Stimulated activated CD4-positive, alpha-beta T cell treated with anti-CD3 and anti-CD28 coated beads, Interleukin-4, amount 100 ng/mL, for 24 hours (primary cell): ENCODE measurements around the gene LRRC38.

Source experiments
- DNase-seq: peaks from one replicate; pipeline ENCODE4 v3.0.0-alpha.2; 2020

The LRRC38 gene

DNA sequence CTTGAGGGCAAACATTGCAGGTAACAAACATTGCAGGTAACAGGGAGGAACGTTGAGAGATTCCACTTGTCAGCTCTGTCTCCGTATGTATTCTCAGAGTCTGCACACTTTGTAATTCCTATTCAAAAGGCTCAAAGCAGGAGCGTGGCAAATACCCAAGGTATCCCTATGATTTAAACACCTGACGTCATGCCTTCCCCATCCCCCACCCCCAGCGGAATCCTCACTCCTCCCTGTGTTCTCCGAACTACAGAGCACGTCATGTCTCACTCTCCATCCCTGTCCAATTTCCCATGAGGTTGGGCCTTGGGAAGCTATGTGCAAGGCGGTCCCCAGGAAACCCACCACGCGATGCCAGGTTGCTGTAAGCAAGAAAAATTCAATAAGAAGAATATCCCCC is 2.8 kb upstream of the LRRC38 start:
- DNase-seq: no peak

DNA sequence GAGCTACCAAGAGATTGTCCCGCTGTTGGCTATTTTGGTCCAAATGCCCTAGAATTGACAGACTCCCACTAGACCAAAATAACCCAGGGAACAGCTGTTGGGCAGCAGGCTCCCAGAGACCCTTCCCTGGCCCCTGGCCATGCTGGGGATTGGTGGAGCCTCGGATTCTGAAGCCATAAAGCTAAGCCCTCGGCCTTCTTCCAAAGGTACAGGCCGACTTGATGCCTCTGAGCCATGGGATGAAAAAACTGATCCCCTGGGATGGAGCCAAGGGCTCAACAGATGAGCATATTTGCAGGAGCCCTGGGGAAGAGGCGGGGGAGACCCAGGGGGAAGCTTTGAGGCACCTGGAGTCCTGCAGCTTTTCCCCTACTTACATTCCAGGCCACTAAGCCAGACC is 1.0 kb upstream of the LRRC38 start:
- DNase-seq: no peak

DNA sequence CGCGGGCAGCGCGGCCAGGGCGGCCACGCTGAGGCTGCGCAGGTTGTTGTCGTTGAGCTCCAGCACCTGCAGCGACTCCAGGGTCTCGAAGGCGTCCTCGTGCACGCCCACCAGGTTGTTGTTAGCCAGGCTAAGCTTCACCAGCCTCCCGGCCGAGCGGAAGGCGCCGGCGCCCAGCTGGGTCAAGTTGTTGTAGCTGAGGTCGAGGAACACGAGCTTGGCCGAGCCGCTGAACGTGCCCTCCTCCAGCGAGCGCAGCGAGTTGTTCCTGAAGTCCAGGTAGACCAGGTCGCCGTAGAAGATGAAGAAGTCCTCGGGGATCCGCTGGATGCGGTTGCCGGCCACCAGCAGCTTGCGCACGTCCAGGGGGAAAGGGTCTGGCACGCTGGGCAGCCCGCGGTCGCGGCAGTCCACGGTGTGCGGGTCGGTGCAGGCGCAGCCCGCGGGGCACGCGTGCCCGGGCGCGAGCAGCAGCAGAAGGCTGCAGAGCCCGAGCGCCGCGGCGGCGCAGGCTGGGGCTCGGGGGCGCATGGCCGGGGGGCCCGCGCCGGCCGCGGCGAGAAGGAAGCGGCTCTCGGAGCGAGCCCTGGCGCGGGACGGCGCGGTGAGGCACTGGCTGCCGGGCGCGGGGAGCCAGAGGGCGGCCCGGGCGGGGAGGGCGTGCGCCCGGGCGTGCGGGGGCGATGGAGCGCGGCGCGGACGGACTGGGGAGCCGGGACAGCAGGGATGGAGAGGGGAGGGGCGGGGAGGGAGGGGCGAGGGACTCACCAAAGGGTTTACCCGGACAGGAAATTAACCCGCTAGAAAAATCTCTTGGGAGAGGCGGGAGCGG is 524 bp downstream of the LRRC38 start:
- no peak for DNase-seq

DNA sequence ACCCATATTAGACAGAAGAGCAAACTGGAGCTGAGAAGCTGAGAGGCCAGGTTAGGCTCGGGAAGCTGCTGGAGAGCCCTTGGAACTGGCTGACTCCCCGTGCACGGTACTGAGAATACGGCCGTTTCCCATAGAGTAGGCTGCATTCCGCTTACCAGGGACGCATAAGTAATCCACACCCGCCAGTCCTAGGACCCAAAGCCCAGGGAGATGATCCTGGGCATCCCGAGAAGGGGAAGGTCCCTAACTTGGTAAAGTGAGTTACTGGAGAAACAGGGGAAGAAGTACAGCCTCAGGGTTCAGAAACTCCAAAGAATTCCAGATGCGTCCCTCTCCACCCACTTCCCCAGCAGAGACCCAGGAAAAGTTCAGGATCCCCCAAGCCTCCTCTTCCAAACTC is 1.3 kb downstream of the LRRC38 start:
- DNase-seq: no peak

DNA sequence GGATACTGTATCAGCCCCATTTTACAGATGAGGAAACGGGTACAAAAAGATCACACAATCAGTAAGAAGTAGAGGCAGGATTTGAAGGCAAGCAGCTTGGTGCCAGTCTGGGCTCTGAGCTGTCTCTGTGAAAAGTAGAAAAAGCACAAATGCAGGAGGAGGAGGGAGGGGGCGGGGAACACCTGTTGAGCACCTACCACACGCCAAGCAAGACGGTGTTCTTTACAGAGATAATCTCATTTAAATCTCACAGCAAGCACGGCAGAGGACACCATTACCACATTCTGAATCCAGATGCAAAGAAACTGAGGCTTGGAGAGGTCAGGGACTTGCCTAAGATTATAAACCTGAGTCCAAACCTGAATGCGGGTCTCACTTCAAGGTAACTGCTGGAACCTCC is 3.3 kb downstream of the LRRC38 start:
- no peak for DNase-seq

DNA sequence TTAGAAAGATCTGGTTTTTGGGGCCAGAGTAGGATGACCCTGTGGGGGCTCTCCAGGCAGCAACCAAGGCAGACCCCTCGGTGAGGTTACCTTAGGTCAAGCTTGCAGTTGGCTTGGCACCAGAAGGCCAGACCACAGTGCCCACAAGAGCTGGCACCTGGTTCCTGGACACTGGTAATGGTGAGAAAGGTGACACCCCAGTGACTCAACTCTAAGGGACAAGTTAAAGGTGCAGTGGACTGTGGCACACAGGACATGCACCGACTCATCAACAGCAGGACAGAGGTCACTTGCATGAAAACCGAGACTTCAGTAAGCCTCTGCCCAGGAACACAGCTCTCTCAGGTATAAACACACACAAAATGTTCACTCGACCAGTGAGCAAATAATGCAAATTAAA is 6.7 kb downstream of the LRRC38 start:
- DNase-seq: no peak

DNA sequence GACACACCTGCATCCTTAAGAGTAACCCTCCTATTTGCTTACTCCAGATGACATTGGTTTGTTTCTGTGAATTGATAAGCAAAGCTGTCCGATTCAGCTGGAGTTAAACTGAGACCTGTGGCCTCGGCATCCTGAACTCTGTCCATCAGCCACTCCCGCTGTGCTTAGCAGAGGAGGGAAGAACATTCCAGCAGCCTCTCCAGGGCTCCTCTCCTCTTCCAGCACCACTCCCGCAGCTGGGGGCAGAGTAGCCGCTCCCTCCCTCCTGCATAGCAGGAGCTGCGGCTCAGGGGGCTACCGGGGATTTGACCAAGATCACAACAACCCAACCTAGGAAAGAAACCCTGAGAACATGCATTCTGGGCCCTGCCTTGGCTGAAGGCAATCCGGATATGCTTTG is 8.8 kb downstream of the LRRC38 start:
- no peak for DNase-seq

DNA sequence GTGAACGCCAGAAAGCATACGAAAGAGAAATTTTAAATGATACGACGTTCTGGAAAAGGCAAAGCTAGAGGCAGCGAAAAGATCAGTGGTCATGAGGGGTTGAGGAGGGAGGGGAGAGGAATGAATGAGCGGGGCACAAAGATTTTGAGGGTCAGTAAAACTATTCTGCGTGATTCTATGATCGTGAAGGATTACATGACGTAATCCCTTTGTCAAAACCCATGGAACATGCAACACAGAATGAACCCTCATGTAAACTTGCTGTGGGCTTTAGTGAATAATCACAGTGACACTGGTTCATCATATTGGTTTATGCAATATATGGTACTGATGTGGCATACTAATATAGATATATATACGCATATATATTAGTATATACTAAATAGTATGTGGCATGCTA is 13.0 kb downstream of the LRRC38 start:
- DNase-seq: no peak

DNA sequence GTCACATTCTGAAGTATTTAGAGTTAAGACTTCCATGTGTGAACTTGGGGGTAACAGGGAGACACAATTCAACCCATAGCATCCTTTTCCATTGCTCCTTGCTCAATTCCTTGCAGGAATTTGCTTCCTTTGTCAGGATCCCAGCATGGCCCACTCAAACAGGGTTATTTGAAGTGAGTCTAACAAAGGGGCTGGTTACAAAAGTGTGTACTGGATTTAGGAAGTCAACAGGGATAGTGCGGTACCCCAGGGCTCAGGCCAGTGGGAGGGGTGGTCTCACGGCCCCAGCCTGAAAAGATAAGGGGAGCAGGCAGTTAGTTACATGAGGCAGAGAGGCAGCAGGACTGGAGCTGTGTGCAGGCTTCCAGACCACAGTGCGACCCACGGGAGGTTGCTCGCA is 14.4 kb downstream of the LRRC38 start:
- no peak for DNase-seq

DNA sequence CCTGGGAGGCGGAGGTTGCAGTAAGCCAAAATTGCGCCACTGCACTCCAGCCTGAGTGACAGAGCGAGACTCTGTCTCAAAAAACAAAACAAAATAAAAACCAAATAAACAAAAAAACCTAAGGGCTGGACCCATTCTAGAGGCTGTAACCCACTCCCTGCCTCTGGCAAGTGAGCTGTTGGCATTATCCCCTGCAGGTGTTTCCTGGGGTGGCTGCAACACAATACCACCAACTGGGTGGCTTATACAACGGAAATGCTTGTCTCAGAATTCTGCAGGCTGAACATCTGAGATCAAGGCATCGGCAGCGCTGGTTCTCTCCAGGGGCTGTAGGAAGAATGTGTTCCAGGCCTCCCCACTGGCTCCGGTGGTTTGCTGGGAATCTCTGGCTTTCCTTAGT is 15.2 kb downstream of the LRRC38 start:
- no peak for DNase-seq

DNA sequence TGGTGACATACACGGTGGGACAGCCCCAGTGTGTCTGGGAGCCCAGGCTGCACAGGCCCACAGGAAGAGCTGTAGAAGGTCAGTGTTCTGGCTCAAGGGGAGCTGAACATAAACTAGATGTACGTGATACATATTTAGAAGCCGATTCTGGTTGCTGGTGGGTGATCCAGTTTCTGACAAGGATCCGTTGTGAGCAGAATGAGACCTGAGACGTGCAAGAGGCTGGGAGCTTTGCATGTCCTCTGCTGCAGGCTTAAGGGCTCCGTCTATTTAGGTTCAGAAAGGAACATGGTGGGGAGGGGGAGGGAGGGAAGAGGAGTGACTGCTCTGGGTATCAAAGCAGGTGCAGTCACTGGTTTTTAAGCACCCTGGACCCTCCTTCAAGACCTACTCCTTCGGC is 18.6 kb downstream of the LRRC38 start:
- DNase-seq: no peak

DNA sequence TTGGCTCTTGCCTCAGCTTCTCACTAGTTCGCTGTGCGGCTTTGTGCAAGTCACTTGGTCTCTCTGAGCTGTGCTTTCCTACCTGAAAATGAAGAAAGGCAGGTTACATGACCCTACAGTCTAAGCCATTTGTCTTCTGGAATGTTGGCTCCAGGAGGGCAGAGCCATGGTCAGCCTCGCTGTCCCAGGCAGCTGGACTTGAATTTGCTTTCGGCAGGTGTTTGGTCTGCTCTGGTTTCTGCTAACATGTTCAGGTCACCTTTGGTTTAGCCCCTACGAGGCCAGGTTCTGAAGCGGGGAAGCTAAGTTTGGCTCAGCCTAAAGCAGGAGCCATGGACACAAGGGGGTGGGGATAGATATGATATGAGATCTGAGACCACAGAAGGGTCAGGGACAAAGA is 19.1 kb downstream of the LRRC38 start:
- DNase-seq: no peak

DNA sequence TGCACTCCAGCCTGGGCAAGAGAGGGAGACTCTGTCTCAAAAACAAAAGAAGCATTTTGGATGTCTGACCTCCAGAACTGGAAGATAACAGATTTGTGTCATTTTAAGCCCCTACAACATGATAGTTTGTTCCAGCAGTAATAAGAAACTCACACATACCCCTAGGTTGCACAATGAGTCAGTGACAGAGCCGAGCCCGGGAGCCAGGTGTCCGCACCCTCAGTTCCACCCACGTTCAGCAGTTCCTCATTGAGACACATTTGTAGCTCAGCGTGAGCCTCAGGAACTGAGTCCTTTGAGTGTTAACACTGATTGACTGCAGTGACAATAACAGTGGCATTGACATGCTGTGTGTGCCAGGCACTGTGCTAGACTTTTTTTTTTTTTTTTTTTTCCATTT is 19.8 kb downstream of the LRRC38 start:
- DNase-seq: no peak

DNA sequence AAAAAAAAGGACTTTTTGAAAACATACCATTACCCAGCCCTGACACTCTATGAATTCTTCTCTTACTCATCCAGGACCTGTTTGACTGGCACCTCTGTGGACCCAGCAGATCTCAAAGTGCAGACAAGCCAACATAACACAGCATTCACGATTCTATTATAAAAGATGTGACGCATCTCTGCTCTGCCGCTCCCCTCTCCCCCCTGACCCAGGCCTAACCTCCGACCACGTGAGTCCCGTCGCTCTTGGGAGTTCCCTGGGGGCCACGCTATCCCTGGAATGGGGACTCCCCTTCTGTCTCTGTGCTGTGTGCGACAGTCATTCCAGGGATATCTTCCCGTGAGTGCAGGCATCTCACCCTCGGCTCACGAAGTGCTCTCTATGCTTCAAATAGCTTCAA is 21.1 kb downstream of the LRRC38 start:
- DNase-seq: no peak

DNA sequence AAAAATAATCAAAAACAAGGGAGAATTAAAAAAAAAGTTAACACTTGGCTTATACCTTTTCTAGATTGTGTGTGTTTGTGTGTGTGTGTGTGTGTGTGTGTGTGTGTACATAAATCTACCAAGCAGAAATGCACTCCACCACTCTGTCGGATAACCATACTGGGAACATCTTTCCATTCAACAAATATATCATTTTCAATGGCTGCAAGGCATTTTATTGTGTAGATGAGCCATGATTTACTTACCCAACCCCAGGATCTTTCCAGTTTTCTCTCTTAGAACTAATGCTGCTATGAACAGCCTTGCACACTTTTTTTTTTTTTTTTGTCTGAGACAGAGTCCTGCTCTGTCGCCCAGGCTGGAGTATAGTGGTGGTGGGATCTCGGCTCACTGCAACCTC is 25.8 kb downstream of the LRRC38 start:
- DNase-seq: no peak

DNA sequence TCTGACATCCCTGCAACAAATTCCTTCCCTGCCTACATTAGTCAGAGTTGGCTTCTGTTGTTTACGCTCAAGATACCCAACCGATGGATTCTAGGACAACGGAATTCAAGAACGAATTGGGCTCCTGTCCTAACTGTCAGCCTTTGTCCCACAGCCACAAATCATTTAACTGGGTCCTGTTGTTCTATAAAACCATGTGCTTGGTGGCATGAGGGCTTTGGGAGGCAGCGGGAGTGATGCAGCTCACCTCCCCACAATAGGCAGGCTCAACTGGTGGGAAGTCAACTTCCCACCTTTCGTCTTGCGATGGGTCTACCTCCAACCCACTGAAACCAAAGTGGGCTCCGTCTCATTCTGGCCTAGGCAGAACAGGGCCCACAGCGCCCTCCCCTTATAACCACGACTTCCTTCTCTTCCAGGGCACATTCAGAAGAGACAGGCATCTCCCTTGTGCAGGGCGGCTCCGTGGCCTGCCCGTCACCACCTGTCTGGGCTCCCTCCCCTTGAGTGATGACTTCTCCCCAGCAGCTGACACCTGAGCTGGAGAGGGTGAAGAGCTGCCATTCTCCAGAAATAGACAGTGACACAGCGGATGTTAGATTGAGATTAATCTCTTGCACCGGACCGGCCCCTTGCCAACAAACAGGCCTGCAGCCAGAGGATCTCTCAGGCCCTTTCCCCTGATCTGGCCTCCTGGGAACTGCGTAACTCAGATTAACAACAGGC is 26.5 kb downstream of the LRRC38 start:
- DNase-seq: no peak

DNA sequence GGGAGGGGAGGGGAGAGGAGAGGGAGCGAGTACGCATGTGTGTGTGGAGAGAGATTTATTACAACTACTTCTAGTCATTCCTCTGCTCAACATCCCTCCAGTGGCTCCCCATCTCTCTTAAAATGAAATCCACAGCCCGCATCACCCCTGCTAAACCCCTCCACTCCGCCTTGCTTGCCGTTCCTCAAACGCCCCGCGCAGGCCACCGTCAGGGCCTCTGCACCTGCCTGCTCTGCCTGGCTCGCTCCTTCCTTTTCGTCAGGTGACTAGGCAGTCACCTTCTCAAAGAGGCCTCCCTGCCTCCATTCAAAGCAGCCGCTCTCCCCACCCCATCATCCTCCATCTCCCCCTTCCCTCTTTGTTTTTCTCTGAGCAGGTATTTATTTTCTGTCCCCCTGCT is 29.9 kb downstream of the LRRC38 start:
- DNase-seq: no peak

DNA sequence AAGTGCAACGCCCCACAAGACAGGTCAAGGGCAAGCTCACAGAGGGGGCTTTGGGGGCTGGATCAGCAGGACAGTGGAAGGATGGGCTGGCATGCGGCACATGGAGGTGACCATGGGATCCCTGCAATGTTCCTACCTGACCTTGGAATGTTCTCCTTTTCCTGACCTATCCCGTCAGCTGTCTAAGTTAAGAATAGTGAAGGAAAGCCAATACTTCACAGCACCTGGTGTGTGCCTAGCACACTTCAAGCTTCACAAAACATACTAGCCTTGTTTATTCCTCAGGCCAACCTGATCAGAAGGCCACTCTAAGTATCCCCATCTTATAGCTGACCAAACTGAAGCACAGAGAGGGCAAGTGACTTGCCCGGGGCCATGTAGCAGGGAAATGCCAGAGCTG is 31.2 kb downstream of the LRRC38 start:
- no peak for DNase-seq

DNA sequence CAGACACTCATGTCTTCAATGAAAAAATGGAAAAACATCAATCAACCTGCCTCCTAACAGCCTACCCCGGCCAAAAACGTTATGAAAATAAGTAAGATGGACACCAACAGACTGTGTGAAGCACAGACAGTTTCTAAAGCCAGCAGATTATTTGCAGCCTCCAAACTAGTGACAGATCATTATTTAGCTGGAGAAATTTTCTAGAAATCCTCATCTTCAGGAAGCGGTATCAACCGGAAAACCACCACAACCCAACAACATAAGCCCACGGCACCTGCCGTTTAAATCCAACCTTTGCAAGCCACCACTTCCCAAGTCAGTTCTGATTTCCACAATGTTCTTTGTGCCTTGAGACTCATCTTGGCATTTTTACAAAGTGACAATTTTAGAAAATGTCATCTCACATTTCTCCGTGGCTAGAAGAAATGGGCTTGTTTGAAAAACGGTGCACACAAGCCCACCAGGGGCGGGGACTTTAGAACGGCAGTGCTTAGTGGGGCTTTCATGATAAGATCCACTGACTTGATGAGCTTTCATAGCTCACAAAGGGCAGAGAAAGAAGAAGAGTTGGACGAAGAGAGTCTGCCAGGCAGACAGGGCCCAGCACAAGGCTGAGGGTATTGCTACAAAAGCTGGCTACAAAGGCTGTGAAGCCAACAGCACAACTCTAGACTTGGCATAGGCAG is 34.5 kb downstream of the LRRC38 start:
- no peak for DNase-seq

DNA sequence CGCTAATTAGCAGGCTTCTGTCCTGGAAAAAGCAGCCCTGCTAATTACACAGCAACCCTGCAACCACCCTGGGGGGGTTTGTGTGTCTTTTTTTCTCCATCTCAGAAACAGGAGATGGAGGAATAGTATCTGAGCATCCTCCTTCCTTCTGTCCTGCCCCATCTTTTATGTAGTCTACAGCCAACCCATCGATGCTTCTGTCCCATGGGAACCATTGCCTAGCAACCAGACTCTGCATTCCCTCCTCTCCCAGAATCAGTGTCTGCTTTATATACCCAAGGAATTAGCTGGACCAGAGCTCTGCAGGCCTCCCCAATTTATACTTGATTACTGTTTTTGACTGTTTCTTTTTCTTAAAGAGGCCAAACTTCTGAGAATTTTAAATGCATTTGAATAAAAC is 35.1 kb downstream of the LRRC38 start:
- no peak for DNase-seq

DNA sequence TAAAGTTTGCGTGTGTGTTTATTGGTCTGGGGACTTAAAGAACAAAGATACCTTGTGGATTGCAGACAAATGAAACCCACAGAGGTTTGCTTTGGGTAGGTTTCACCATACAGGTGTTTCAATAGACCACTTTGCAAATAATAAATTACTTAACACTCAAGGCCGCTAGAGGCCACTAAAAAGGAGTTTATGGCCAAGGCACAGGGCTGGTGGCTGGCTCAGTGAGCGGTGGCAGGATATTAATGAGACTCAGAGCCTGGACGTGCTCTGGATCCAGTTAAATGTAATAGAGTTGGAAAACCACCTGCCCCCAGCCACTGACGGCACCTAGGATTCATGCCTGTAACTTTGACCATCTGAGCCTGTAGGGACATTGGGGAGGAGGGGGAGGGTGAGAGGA is 44.5 kb downstream of the LRRC38 start:
- no peak for DNase-seq

DNA sequence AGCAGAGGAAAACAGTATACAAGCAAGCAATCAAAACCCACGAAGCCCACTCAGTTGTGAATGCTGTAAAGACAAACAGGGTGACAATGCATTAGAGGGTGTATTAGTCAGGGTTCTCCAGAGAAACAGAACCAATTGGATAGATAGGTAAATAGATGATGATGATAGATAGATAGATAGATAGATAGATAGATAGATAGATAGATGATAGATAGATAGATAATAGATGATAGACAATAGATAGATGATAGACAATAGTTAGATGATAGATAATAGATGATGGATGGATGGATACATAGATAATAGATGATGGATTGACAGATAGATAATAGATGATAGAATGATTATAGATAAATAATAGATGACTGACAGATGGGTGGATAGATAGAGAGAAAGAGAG is 48.3 kb downstream of the LRRC38 start:
- DNase-seq: no peak

DNA sequence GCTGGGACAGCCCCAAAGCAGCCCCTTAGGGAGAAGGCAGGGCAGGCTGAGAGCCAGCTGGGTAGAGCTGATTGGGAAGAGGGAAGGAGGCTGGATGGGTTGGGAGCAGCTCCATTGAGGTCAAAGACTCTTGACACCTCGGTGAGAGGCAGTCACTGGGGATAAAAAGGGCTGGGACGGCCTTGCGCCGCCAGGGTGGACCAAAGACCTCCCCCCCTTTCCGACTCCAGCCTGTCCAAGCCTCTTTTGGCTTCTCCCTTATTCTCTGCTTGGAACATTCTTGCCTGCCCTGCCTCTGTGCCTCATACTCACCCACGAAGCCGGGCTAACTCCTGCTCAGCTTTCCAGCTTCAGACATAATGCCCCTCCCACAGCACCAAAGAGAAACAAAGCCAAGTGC is 51.1 kb downstream of the LRRC38 start:
- DNase-seq: no peak

DNA sequence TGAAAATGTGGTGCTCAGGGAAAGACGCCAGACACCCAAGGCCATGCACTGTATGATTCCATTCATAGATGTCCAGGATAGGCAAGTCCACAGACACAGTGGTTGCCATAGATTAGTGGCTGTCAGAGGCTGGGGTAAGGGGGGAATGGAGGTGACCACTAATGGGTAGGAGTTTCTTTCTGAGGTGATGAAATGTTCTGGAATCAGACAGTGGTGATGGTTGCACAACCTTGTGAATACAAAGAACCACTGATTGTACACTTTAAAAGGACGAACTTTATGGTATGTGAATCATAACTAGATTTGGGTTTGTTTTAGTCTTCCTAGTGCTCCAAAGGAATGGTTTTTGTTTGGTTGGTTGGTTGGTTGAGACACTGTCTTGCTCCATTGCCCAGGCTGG is 51.8 kb downstream of the LRRC38 start:
- DNase-seq: no peak
